ENCODE data around the gene SEMA6A. TPM values are rescaled to one million over a fixed set of nuclear protein-coding genes. Genes with fewer than 3 reads are reported as not detected.

Gene SEMA6A
- total RNA-seq, 3 donors from 2014 or later: 33.9 to 40.3 (median 35.6) TPM

GRCh38 chr5:116534964-116535651 lies 39.5 kb downstream of the SEMA6A start:
- intact Hi-C loops (cut with DNase I; ENCODE audit: low total_unique reads): no loop called here
- TF ChIP-seq, protein P1, sequence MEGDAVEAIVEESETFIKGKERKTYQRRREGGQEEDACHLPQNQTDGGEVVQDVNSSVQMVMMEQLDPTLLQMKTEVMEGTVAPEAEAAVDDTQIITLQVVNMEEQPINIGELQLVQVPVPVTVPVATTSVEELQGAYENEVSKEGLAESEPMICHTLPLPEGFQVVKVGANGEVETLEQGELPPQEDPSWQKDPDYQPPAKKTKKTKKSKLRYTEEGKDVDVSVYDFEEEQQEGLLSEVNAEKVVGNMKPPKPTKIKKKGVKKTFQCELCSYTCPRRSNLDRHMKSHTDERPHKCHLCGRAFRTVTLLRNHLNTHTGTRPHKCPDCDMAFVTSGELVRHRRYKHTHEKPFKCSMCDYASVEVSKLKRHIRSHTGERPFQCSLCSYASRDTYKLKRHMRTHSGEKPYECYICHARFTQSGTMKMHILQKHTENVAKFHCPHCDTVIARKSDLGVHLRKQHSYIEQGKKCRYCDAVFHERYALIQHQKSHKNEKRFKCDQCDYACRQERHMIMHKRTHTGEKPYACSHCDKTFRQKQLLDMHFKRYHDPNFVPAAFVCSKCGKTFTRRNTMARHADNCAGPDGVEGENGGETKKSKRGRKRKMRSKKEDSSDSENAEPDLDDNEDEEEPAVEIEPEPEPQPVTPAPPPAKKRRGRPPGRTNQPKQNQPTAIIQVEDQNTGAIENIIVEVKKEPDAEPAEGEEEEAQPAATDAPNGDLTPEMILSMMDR (IDR thresholded peaks at IDR 0.05): no peak
- TF ChIP-seq POLR2AphosphoS5 (IDR thresholded peaks at IDR 0.05) (no peak), POLR2A (IDR thresholded peaks at IDR 0.05) (no peak)
- Histone ChIP-seq H3K27ac (no peak overlapping the region), H3K27me3 (no peaks in the 10 kb centered on the region), H3K36me3 (no peaks in the 10 kb centered on the region), H3K9me3 (no peaks in the 10 kb centered on the region), H3K4me1 (no peaks in the 10 kb centered on the region), H3K4me3 (no peak overlapping the region)
- no peak for DNase-seq (ENCODE audit: low spot score in 2 of 2)

GRCh38 chr5:116532762-116533525 lies 41.7 kb downstream of the SEMA6A start:
- Histone ChIP-seq H3K27ac (no peak overlapping the region), H3K4me1 (no peaks in the 10 kb centered on the region), H3K27me3 (no peaks in the 10 kb centered on the region), H3K9me3 (no peaks in the 10 kb centered on the region), H3K4me3 (no peak overlapping the region), H3K36me3 (no peaks in the 10 kb centered on the region)
- DNase-seq (ENCODE audit: low spot score in 2 of 2): no peak
- TF ChIP-seq POLR2A (IDR thresholded peaks at IDR 0.05) (no peak), POLR2AphosphoS5 (IDR thresholded peaks at IDR 0.05) (no peak)
- TF ChIP-seq, protein P1 (IDR thresholded peaks at IDR 0.05): no peak
- intact Hi-C loops (cut with DNase I; ENCODE audit: low total_unique reads): no loop called here

DNA sequence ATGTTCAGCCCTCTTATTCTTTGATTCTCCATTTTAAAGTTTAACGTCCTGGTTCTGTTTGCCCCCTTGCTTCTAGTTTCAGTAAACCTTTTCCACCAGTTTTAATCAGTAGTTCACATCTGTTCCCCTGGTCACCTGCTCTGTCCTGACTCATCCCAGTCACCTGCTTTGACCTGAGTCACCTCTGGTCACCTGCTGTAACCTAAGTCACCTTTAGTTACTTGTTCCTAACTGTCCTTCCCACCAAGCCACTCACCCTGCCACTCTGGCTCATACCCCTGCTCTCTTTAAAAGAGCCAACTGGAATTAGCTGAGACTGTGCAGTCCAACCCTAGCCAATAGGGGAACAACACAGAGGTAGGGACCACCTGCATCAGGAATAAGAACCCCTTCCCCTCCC lies 43.0 kb downstream of the SEMA6A start:
- no peaks in the 10 kb centered on the region for H3K27me3 ChIP-seq
- no peak overlapping the region for H3K4me3 ChIP-seq
- no peak for DNase-seq (ENCODE audit: low spot score in 2 of 2)
- TF ChIP-seq POLR2A (IDR thresholded peaks at IDR 0.05) (no peak), POLR2AphosphoS5 (IDR thresholded peaks at IDR 0.05) (no peak)
- TF ChIP-seq, protein P1 (IDR thresholded peaks at IDR 0.05): no peak
- no peaks in the 10 kb centered on the region for H3K9me3 ChIP-seq
- no peak overlapping the region for H3K27ac ChIP-seq
- no peaks in the 10 kb centered on the region for H3K4me1 ChIP-seq
- intact Hi-C loops (cut with DNase I; ENCODE audit: low total_unique reads): no loop called here
- H3K36me3 ChIP-seq: no peaks in the 10 kb centered on the region

- TF ChIP-seq POLR2A (IDR thresholded peaks at IDR 0.05): no peak
- TF ChIP-seq, protein P1 (IDR thresholded peaks at IDR 0.05): no peak
- no peak for TF ChIP-seq POLR2AphosphoS5 (IDR thresholded peaks at IDR 0.05)
- H3K4me3 ChIP-seq: no peak overlapping the region
- no peaks in the 10 kb centered on the region for H3K4me1 ChIP-seq
- H3K9me3 ChIP-seq: no peaks in the 10 kb centered on the region
- H3K36me3 ChIP-seq: no peaks in the 10 kb centered on the region
- no peak for DNase-seq (ENCODE audit: low spot score in 2 of 2)
- no peaks in the 10 kb centered on the region for H3K27me3 ChIP-seq
- intact Hi-C loops (cut with DNase I; ENCODE audit: low total_unique reads): no loop called here
- H3K27ac ChIP-seq: no peak overlapping the region
Observed at GRCh38 chr5:116531117-116531516, 43.5 kb downstream of the SEMA6A start.

DNA sequence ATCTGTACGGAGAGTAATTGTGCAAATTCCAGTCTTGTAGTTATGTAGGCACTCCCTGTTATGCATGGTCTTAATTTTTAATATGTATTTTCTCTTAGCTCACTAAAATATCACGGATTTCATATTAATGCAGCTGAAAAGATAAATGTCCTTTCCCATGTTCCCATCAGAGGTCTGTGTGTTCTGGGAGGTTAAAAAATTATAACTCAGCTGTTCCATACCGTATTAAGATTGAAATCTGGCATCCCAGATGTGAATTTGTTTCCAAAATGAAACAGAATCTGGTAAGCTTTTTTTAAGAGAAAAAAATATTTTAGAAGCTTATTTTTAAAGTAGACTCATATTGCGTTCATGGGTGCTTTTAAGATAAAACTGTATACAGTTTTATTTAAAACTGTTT lies 44.3 kb downstream of the SEMA6A start:
- TF ChIP-seq POLR2A (IDR thresholded peaks at IDR 0.05) (no peak), POLR2AphosphoS5 (IDR thresholded peaks at IDR 0.05) (no peak)
- TF ChIP-seq, protein P1 (IDR thresholded peaks at IDR 0.05): no peak
- Histone ChIP-seq H3K4me3 (no peak overlapping the region), H3K27ac (no peak overlapping the region), H3K27me3 (no peaks in the 10 kb centered on the region), H3K9me3 (no peaks in the 10 kb centered on the region), H3K36me3 (no peaks in the 10 kb centered on the region), H3K4me1 (no peaks in the 10 kb centered on the region)
- no peak for DNase-seq (ENCODE audit: low spot score in 2 of 2)
- intact Hi-C loops (cut with DNase I; ENCODE audit: low total_unique reads): no loop called here

Data from breast epithelium (tissue), 4 donors.